ENCODE results near the gene OR5K3. TPM values are rescaled to one million over a fixed set of nuclear protein-coding genes. Genes with fewer than 3 reads are reported as not detected.

The OR5K3 gene
- polyA plus RNA-seq, 3 donors: not detected

DNA sequence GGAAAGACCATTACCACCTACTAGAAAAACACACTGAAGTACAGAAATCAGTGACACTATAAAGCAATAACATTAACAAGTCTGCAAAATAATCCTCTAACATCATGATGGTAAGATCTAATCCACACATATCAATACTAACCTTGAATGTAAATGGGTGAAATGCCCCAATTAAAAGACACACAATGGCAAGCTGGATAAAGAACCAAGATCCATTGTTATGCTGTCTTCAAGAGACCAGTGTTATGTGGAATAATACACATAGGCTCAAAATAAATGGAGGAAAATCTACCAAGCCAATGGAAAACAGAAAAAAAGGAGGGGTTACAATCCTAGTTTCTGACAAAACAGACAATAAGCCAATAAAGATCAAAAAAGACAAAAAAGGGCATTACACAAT is 13.5 kb downstream of the OR5K3 start:
- Mint-ChIP-seq H3K9me3 (peaks cover 23 to 43% (median 28%) of the 10 kb centered on the region in 7 donors), H3K27ac (no peak overlapping the region), H3K36me3 (no peaks in the 10 kb centered on the region), H3K4me3 (no peak overlapping the region), H3K4me1 (no peaks in the 10 kb centered on the region), H3K27me3 (ENCODE audit: low read depth in 3 of 3) (no peaks in the 10 kb centered on the region)
- no peaks in the 10 kb centered on the region for H3K27me3 ChIP-seq (ENCODE audit: control insufficient read depth in 2 of 2, insufficient read depth in 2 of 2, low read length in 2 of 2)
- H2AFZ ChIP-seq (ENCODE audit: insufficient read depth, low read depth, low read length, poor library complexity, severe bottlenecking): no peak overlapping the region
- no peak overlapping the region for H3K27ac ChIP-seq (ENCODE audit: low read depth in 1 of 2, low read length in 2 of 2)
- TF ChIP-seq, protein P1, sequence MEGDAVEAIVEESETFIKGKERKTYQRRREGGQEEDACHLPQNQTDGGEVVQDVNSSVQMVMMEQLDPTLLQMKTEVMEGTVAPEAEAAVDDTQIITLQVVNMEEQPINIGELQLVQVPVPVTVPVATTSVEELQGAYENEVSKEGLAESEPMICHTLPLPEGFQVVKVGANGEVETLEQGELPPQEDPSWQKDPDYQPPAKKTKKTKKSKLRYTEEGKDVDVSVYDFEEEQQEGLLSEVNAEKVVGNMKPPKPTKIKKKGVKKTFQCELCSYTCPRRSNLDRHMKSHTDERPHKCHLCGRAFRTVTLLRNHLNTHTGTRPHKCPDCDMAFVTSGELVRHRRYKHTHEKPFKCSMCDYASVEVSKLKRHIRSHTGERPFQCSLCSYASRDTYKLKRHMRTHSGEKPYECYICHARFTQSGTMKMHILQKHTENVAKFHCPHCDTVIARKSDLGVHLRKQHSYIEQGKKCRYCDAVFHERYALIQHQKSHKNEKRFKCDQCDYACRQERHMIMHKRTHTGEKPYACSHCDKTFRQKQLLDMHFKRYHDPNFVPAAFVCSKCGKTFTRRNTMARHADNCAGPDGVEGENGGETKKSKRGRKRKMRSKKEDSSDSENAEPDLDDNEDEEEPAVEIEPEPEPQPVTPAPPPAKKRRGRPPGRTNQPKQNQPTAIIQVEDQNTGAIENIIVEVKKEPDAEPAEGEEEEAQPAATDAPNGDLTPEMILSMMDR (IDR thresholded peaks at IDR 0.05): no peak
- no peak overlapping the region for H3K4me3 ChIP-seq (replicated peaks in 1 of 3; ENCODE audit: low read depth in 2 of 3, low read length in 3 of 3)
- H4K20me1 ChIP-seq (ENCODE audit: insufficient read depth, low read length): no peaks in the 10 kb centered on the region
- no peaks in the 10 kb centered on the region for H3K36me3 ChIP-seq (replicated peaks in 1 of 2; ENCODE audit: control insufficient read depth in 1 of 2, insufficient read depth in 2 of 2, low read length in 2 of 2)
- H3K4me1 ChIP-seq (ENCODE audit: control insufficient read depth in 1 of 2, insufficient read depth in 2 of 2, low read length in 2 of 2): no peaks in the 10 kb centered on the region
- intact Hi-C loops (cut with micrococcal nuclease): no loop called here
- no peak overlapping the region for H3K4me2 ChIP-seq (replicated peaks; ENCODE audit: extremely low read depth, low read length, poor library complexity, severe bottlenecking)
- H3K9ac ChIP-seq (ENCODE audit: insufficient read depth, low read length, poor library complexity, severe bottlenecking): no peak overlapping the region
- H3K79me2 ChIP-seq (ENCODE audit: insufficient read depth, low read length): no peaks in the 10 kb centered on the region
- peaks cover 16 to 19% of the 10 kb centered on the region in 2 donors for H3K9me3 ChIP-seq (replicated peaks in 1 of 2; ENCODE audit: control insufficient read depth in 1 of 2, insufficient read depth in 1 of 2, low read length in 2 of 2)
- DNase-seq: no peak

DNA sequence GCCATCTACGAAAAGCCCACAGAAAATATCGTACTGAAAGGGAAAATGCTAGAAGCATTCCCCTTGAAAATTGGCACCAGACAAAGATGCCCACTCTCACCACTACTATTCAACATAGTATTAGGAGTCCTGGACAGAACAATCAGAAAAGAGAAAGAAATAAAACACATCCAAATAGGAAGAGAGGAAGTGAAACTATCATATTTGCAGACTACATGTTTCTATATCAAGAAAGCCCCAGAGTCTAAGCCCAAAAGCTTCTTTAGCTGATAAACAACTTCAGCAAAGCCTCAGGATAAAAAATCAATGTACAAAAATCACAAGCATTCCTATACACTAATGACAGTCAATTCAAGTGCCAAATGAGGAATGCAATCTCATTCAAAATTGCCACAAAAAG is 15.6 kb downstream of the OR5K3 start:
- Histone ChIP-seq H3K79me2 (ENCODE audit: insufficient read depth, low read length) (no peaks in the 10 kb centered on the region), H3K4me1 (ENCODE audit: control insufficient read depth in 1 of 2, insufficient read depth in 2 of 2, low read length in 2 of 2) (no peaks in the 10 kb centered on the region), H3K4me2 (replicated peaks; ENCODE audit: extremely low read depth, low read length, poor library complexity, severe bottlenecking) (no peak overlapping the region), H3K9ac (ENCODE audit: insufficient read depth, low read length, poor library complexity, severe bottlenecking) (no peak overlapping the region), H3K27ac (ENCODE audit: low read depth in 1 of 2, low read length in 2 of 2) (no peak overlapping the region), H3K27me3 (ENCODE audit: control insufficient read depth in 2 of 2, insufficient read depth in 2 of 2, low read length in 2 of 2) (no peaks in the 10 kb centered on the region), H3K4me3 (replicated peaks in 1 of 3; ENCODE audit: low read depth in 2 of 3, low read length in 3 of 3) (no peak overlapping the region), H4K20me1 (ENCODE audit: insufficient read depth, low read length) (no peaks in the 10 kb centered on the region), H3K36me3 (replicated peaks in 1 of 2; ENCODE audit: control insufficient read depth in 1 of 2, insufficient read depth in 2 of 2, low read length in 2 of 2) (no peaks in the 10 kb centered on the region), H2AFZ (ENCODE audit: insufficient read depth, low read depth, low read length, poor library complexity, severe bottlenecking) (no peak overlapping the region), H3K9me3 (replicated peaks in 1 of 2; ENCODE audit: control insufficient read depth in 1 of 2, insufficient read depth in 1 of 2, low read length in 2 of 2) (peaks cover 16 to 19% of the 10 kb centered on the region in 2 donors)
- DNase-seq: no peak
- H3K27me3 Mint-ChIP-seq (ENCODE audit: low read depth in 3 of 3): peaks cover 0 to 3% (median 0%) of the 10 kb centered on the region in 3 donors
- H3K4me3 Mint-ChIP-seq: no peak overlapping the region
- no peaks in the 10 kb centered on the region for H3K4me1 Mint-ChIP-seq
- peaks cover 23 to 43% (median 31%) of the 10 kb centered on the region in 7 donors for H3K9me3 Mint-ChIP-seq
- intact Hi-C loops (cut with micrococcal nuclease): no loop called here
- TF ChIP-seq, protein P1 (IDR thresholded peaks at IDR 0.05): no peak
- H3K36me3 Mint-ChIP-seq: no peaks in the 10 kb centered on the region
- no peak overlapping the region for H3K27ac Mint-ChIP-seq
- no CpG with 5 or more reads among the region's 2 CpGs for WGBS (ENCODE audit: insufficient coverage)
